ENCODE data around the gene SDF2. TPM values are rescaled to one million over a fixed set of nuclear protein-coding genes. Genes with fewer than 3 reads are reported as not detected.

SDF2 gene
- total and polyA plus RNA-seq, 2 donors (not counting 1 experiment from before 2014, with no cell fraction given), result 58.5 to 65.2 TPM

DNA sequence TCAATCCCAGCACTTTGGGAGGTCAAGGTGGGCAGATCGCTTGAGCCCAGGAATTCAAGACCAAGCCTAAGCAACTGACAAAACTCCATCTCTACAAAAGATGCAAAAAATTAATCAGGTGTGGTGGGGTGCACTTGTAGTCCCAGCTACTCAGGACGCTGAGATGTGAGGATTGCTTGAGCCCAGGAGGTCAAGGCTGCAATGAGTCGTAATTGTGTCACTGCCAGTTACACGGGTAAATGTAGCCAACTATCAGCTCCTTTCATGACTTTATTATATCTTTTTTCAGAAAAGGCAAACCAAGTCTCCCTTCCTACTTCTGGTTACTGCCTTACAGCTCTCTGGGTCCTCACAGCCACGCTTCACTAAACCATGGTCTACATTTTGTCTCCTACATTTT, 4.0 kb downstream of the SDF2 start:
- no peaks in the 10 kb centered on the region for H3K27me3 ChIP-seq (ENCODE audit: control insufficient read depth, insufficient read depth, low read length)
- peaks cover 48% of the 10 kb centered on the region for H3K79me2 ChIP-seq (ENCODE audit: control insufficient read depth, insufficient read depth, low read length)
- no peak overlapping the region for H2AFZ ChIP-seq (ENCODE audit: low read length)
- H3K36me3 ChIP-seq (ENCODE audit: control insufficient read depth, insufficient read depth, low read length), result peaks cover 8% of the 10 kb centered on the region
- TF ChIP-seq, protein P1, sequence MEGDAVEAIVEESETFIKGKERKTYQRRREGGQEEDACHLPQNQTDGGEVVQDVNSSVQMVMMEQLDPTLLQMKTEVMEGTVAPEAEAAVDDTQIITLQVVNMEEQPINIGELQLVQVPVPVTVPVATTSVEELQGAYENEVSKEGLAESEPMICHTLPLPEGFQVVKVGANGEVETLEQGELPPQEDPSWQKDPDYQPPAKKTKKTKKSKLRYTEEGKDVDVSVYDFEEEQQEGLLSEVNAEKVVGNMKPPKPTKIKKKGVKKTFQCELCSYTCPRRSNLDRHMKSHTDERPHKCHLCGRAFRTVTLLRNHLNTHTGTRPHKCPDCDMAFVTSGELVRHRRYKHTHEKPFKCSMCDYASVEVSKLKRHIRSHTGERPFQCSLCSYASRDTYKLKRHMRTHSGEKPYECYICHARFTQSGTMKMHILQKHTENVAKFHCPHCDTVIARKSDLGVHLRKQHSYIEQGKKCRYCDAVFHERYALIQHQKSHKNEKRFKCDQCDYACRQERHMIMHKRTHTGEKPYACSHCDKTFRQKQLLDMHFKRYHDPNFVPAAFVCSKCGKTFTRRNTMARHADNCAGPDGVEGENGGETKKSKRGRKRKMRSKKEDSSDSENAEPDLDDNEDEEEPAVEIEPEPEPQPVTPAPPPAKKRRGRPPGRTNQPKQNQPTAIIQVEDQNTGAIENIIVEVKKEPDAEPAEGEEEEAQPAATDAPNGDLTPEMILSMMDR (conservative IDR thresholded peaks at IDR 0.05 in 1 of 2, IDR thresholded peaks at IDR 0.05 in 1 of 2; ENCODE audit: low read depth in 1 of 2, low read length in 2 of 2), result no peak
- TF ChIP-seq EZH2 (IDR thresholded peaks at IDR 0.05; ENCODE audit: low read length, missing control alignments), result no peak
- H3K9me3 ChIP-seq (ENCODE audit: control insufficient read depth, insufficient read depth, low read depth, low read length), result no peaks in the 10 kb centered on the region
- H3K4me1 ChIP-seq (ENCODE audit: control insufficient read depth, extremely low read depth, insufficient read depth, low read length), result peaks cover 2% of the 10 kb centered on the region
- peak; percentile 28 to 29 for DNase-seq (ENCODE audit: low read depth in 2 of 2)
- H3K27ac ChIP-seq (ENCODE audit: insufficient read depth, low read length), result no peak overlapping the region
- H3K4me2 ChIP-seq (ENCODE audit: extremely low read depth, insufficient read depth, low read length), result no peak overlapping the region
- no peaks in the 10 kb centered on the region for H4K20me1 ChIP-seq (ENCODE audit: control insufficient read depth, extremely low read depth, insufficient read depth, low read length)
- H3K9ac ChIP-seq (ENCODE audit: insufficient read depth, low read length), result no peak overlapping the region
- H3K4me3 ChIP-seq (replicated peaks in 1 of 4; ENCODE audit: control extremely low read depth in 1 of 4, insufficient read depth in 1 of 4, low read depth in 3 of 4, low read length in 4 of 4), result no peak overlapping the region

DNA sequence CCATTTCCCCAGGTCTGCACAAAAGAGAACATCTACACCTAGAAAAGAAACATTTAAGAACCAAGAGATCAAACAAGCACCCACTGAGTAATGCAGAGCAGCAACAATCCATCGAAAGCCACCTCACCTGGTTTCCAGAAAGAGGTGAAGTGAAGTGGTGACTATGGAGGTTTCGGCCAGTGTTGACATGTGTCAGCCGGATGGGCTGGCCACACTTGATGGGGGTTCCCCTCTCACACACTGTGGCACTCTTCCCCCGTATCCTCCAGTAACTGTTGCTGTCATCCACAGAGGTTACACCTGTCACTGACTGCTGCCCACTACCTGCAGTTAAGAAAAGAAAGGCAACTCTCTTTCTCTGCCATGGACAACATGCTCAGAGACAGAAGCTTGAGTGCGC, 6.5 kb downstream of the SDF2 start:
- H4K20me1 ChIP-seq (ENCODE audit: control insufficient read depth, extremely low read depth, insufficient read depth, low read length), result no peaks in the 10 kb centered on the region
- no peak overlapping the region for H3K27ac ChIP-seq (ENCODE audit: insufficient read depth, low read length)
- no peak overlapping the region for H2AFZ ChIP-seq (ENCODE audit: low read length)
- peaks cover 8% of the 10 kb centered on the region for H3K36me3 ChIP-seq (ENCODE audit: control insufficient read depth, insufficient read depth, low read length)
- no peaks in the 10 kb centered on the region for H3K9me3 ChIP-seq (ENCODE audit: control insufficient read depth, insufficient read depth, low read depth, low read length)
- no peak for TF ChIP-seq EZH2 (IDR thresholded peaks at IDR 0.05; ENCODE audit: low read length, missing control alignments)
- TF ChIP-seq, protein P1 (conservative IDR thresholded peaks at IDR 0.05 in 1 of 2, IDR thresholded peaks at IDR 0.05 in 1 of 2; ENCODE audit: low read depth in 1 of 2, low read length in 2 of 2), result no peak
- no peak for DNase-seq (ENCODE audit: low read depth in 2 of 2)
- H3K9ac ChIP-seq (ENCODE audit: insufficient read depth, low read length), result no peak overlapping the region
- no peaks in the 10 kb centered on the region for H3K4me1 ChIP-seq (ENCODE audit: control insufficient read depth, extremely low read depth, insufficient read depth, low read length)
- H3K79me2 ChIP-seq (ENCODE audit: control insufficient read depth, insufficient read depth, low read length), result peaks cover 26% of the 10 kb centered on the region
- no peaks in the 10 kb centered on the region for H3K27me3 ChIP-seq (ENCODE audit: control insufficient read depth, insufficient read depth, low read length)
- no peak overlapping the region for H3K4me2 ChIP-seq (ENCODE audit: extremely low read depth, insufficient read depth, low read length)
- H3K4me3 ChIP-seq (replicated peaks in 1 of 4; ENCODE audit: control extremely low read depth in 1 of 4, insufficient read depth in 1 of 4, low read depth in 3 of 4, low read length in 4 of 4), result no peak overlapping the region

DNA sequence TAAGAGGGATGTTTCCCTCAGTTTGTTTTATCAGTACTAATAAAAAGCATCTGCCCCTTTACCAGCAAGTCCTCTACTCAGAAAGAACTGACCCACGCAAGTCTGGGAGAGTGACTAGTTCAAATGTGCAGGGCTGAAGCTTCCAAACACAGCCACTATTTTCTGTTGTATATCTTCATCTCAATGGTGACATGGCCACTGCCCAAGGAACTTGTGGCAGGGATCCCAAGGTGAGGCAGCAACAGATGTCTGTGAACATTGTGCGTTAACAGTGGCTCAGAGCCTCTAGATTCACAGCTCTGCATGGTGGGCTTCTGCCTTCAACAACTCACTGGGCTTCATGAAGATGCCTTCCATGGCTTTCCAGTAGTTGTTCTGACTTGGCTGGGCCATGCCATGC, 13.0 kb downstream of the SDF2 start:
- no peaks in the 10 kb centered on the region for H3K9me3 ChIP-seq (ENCODE audit: control insufficient read depth, insufficient read depth, low read depth, low read length)
- no peaks in the 10 kb centered on the region for H4K20me1 ChIP-seq (ENCODE audit: control insufficient read depth, extremely low read depth, insufficient read depth, low read length)
- H3K4me1 ChIP-seq (ENCODE audit: control insufficient read depth, extremely low read depth, insufficient read depth, low read length), result peaks cover 6% of the 10 kb centered on the region
- H3K27me3 ChIP-seq (ENCODE audit: control insufficient read depth, insufficient read depth, low read length), result no peaks in the 10 kb centered on the region
- TF ChIP-seq, protein P1 (conservative IDR thresholded peaks at IDR 0.05 in 1 of 2, IDR thresholded peaks at IDR 0.05 in 1 of 2; ENCODE audit: low read depth in 1 of 2, low read length in 2 of 2), result no peak
- no peak for TF ChIP-seq EZH2 (IDR thresholded peaks at IDR 0.05; ENCODE audit: low read length, missing control alignments)
- no peak for DNase-seq (ENCODE audit: low read depth in 2 of 2)
- H3K36me3 ChIP-seq (ENCODE audit: control insufficient read depth, insufficient read depth, low read length), result peaks cover 3% of the 10 kb centered on the region
- H2AFZ ChIP-seq (ENCODE audit: low read length), result no peak overlapping the region
- no peak overlapping the region for H3K4me2 ChIP-seq (ENCODE audit: extremely low read depth, insufficient read depth, low read length)
- H3K4me3 ChIP-seq (replicated peaks in 1 of 4; ENCODE audit: control extremely low read depth in 1 of 4, insufficient read depth in 1 of 4, low read depth in 3 of 4, low read length in 4 of 4), result no peak overlapping the region
- H3K9ac ChIP-seq (ENCODE audit: insufficient read depth, low read length), result no peak overlapping the region
- peaks cover 9% of the 10 kb centered on the region for H3K79me2 ChIP-seq (ENCODE audit: control insufficient read depth, insufficient read depth, low read length)
- H3K27ac ChIP-seq (ENCODE audit: insufficient read depth, low read length), result no peak overlapping the region

Data from fibroblast of lung (primary cell).